H7 (cell line): Measurements from ENCODE around the gene PNPLA5. TPM values are rescaled to one million over a fixed set of nuclear protein-coding genes. Genes with fewer than 3 reads are reported as not detected.

Source experiments
- DNase-seq: peaks from one replicate; pipeline ENCODE4 v3.0.0; 2012
- H3K27me3 ChIP-seq: 2 replicates; pipeline ENCODE4 v1.6.0; 2011; ENCODE audit warnings: mild to moderate bottlenecking, low read length; ENCODE audit not compliant: control insufficient read depth, insufficient read depth
- H3K36me3 ChIP-seq: replicated peaks from 2 replicates; pipeline ENCODE4 v1.5.1; 2011; ENCODE audit warnings: low read length; ENCODE audit not compliant: control insufficient read depth, insufficient read depth
- H3K4me3 ChIP-seq: 2 replicates; pipeline ENCODE4 v1.5.1; 2011; ENCODE audit warnings: low read depth, mild to moderate bottlenecking, control low read depth, low read length, moderate library complexity; ENCODE audit not compliant: insufficient read depth
- total RNA-seq: library from RNA; depleted of rRNA; stranded (reverse); fragments of >200 nt; shearing (Covaris generic); gene quantifications from 2 replicates; pipeline ENCODE4 v1.2.3, GENCODE V29; 2014; rRNA removed

The PNPLA5 gene
- total RNA-seq: 2.2 and 4.0 TPM in 2 replicates

GRCh38 chr22:43891360-43892182 is at the start of gene PNPLA5:
PNPLA5 (minus strand) TSS chr22:43892013; CDS start chr22:43891880, 133 bp downstream.
- peak; percentile 97 for DNase-seq
- peaks cover 24% of the 10 kb centered on the region; the same call in 1 of the 2 replicates for H3K27me3 ChIP-seq
- H3K36me3 ChIP-seq: no peaks in the 10 kb centered on the region; the same call in 1 of the 2 replicates
- peak within 1 kb of the TSS; percentile 64 for H3K4me3 ChIP-seq

- H3K36me3 ChIP-seq: peaks cover 36% of the 10 kb centered on the region
- H3K4me3 ChIP-seq: no peak overlapping the region
- DNase-seq: no peak
- no peaks in the 10 kb centered on the region for H3K27me3 ChIP-seq
Measured at GRCh38 chr22:43941449-43941848, 49.6 kb upstream of the PNPLA5 start.

- no peak for DNase-seq
- no peak overlapping the region for H3K4me3 ChIP-seq
- no peaks in the 10 kb centered on the region for H3K27me3 ChIP-seq
- peaks cover 27% of the 10 kb centered on the region for H3K36me3 ChIP-seq
Measured at GRCh38 chr22:43931771-43932170, 40.0 kb upstream of the PNPLA5 start.

GRCh38 chr22:43928908-43929307 is 37.1 kb upstream of the PNPLA5 start:
- no peaks in the 10 kb centered on the region for H3K27me3 ChIP-seq
- no peak for DNase-seq
- peaks cover 23% of the 10 kb centered on the region for H3K36me3 ChIP-seq
- H3K4me3 ChIP-seq: no peak overlapping the region

GRCh38 chr22:43928468-43928867 is 36.7 kb upstream of the PNPLA5 start:
- H3K36me3 ChIP-seq: peaks cover 23% of the 10 kb centered on the region
- H3K4me3 ChIP-seq: no peak overlapping the region
- DNase-seq: no peak
- no peaks in the 10 kb centered on the region for H3K27me3 ChIP-seq

- H3K27me3 ChIP-seq: no peaks in the 10 kb centered on the region
- no peak for DNase-seq
- H3K4me3 ChIP-seq: no peak overlapping the region
- H3K36me3 ChIP-seq: peaks cover 10% of the 10 kb centered on the region
Measured at GRCh38 chr22:43926349-43926710, 34.5 kb upstream of the PNPLA5 start.

- Histone ChIP-seq H3K27me3 (no peaks in the 10 kb centered on the region), H3K4me3 (peak overlapping the region; percentile 80; the same call in 1 of the 2 replicates), H3K36me3 (peaks cover 7% of the 10 kb centered on the region)
- DNase-seq: peak; percentile 90
Measured at GRCh38 chr22:43925433-43926348, 33.9 kb upstream of the PNPLA5 start.

- DNase-seq: peak; percentile 69
- peak overlapping the region; percentile 80 for H3K4me3 ChIP-seq
- peaks cover 2% of the 10 kb centered on the region for H3K36me3 ChIP-seq
- no peaks in the 10 kb centered on the region for H3K27me3 ChIP-seq
Measured at GRCh38 chr22:43924877-43925276, 33.1 kb upstream of the PNPLA5 start.

GRCh38 chr22:43923631-43924464 is 32.0 kb upstream of the PNPLA5 start, which contains the start of gene PNPLA3:
PNPLA3 (plus strand) TSS chr22:43923805; CDS start chr22:43923912, 107 bp downstream.
- Histone ChIP-seq H3K27me3 (no peaks in the 10 kb centered on the region), H3K4me3 (peak within 1 kb of the TSS; percentile 80), H3K36me3 (peaks cover 1% of the 10 kb centered on the region)
- peak; percentile 100 for DNase-seq

GRCh38 chr22:43923191-43923590 is 31.4 kb upstream of the PNPLA5 start:
- DNase-seq: no peak
- Histone ChIP-seq H3K27me3 (no peaks in the 10 kb centered on the region), H3K36me3 (peaks cover 1% of the 10 kb centered on the region), H3K4me3 (peak overlapping the region; percentile 46)

GRCh38 chr22:43922123-43922522 is 30.3 kb upstream of the PNPLA5 start:
- Histone ChIP-seq H3K36me3 (peaks cover 1% of the 10 kb centered on the region; the same call in 1 of the 2 replicates), H3K27me3 (no peaks in the 10 kb centered on the region), H3K4me3 (no peak overlapping the region)
- DNase-seq: peak; percentile 52

- DNase-seq: no peak
- Histone ChIP-seq H3K4me3 (no peak overlapping the region), H3K27me3 (no peaks in the 10 kb centered on the region), H3K36me3 (no peaks in the 10 kb centered on the region; the same call in 1 of the 2 replicates)
Measured at GRCh38 chr22:43921370-43921769, 29.6 kb upstream of the PNPLA5 start.

- no peak for DNase-seq
- no peaks in the 10 kb centered on the region for H3K27me3 ChIP-seq
- no peak overlapping the region for H3K4me3 ChIP-seq
- no peaks in the 10 kb centered on the region for H3K36me3 ChIP-seq
Measured at GRCh38 chr22:43919106-43919973, 27.5 kb upstream of the PNPLA5 start.
